HL-60 (cell line): ENCODE data around the gene TTLL11.

Experiments
- CTCF ChIP-seq: IDR thresholded peaks from one replicate; pipeline ENCODE4 v1.5.1; 2011; ENCODE audit warnings: low read length, control low read depth, inconsistent platforms; ENCODE audit not compliant: insufficient read depth
- POLR2AphosphoS5 ChIP-seq: IDR thresholded peaks from 2 replicates; pipeline ENCODE4 v1.6.1; 2012; ENCODE audit warnings: low read depth

- TF ChIP-seq CTCF, result no peak
- no peak for TF ChIP-seq POLR2AphosphoS5
Measured at GRCh38 chr9:121878271-121878822, 214.8 kb downstream of the TTLL11 start.
